MCF 10A (cell line): Measurements from ENCODE around the gene LITAF. TPM values are rescaled to one million over a fixed set of nuclear protein-coding genes. Genes with fewer than 3 reads are reported as not detected.

Experiments used
- BruUV-seq: library from RNA; stranded (reverse); fragments of 400-500 nt; replicated peaks from 2 replicates; lab custom pipeline; 2021; lab: Mats Ljungman, UMichigan
- CTCF ChIA-PET: fragments of 300-600 bp; sonication (Branson Sonifier 250); formaldehyde crosslinking; extraction: SDS; loops from one replicate; lab custom pipeline; 2021; ENCODE audit warnings: antibody characterized with exemption, inconsistent platforms; lab: Yijun Ruan, JAX
- POLR2A ChIA-PET: fragments of 300-600, 350-650 bp; sonication (Branson Sonifier 250); formaldehyde crosslinking; extraction: SDS; loops from one replicate; lab custom pipeline; 2020; ENCODE audit warnings: antibody characterized with exemption, inconsistent platforms; lab: Yijun Ruan, JAX
- DNase-seq: peaks from one replicate; pipeline ENCODE4 v3.0.0-alpha.2; 2018; ENCODE audit not compliant: unreplicated experiment
- H3K27ac Mint-ChIP-seq: one replicate; pipeline ENCODE4 v1.8.0; 2022; ENCODE audit warnings: mild to moderate bottlenecking, low read depth, mixed read lengths; ENCODE audit not compliant: unreplicated experiment
- H3K27me3 Mint-ChIP-seq: one replicate; pipeline ENCODE4 v1.8.0; 2022; ENCODE audit warnings: mixed read lengths; ENCODE audit not compliant: insufficient read depth, unreplicated experiment
- H3K36me3 Mint-ChIP-seq: one replicate; pipeline ENCODE4 v1.8.0; 2022; ENCODE audit warnings: mild to moderate bottlenecking, moderate library complexity, mixed read lengths; ENCODE audit not compliant: insufficient read depth, unreplicated experiment
- H3K4me1 Mint-ChIP-seq: one replicate; pipeline ENCODE4 v1.8.0; 2022; ENCODE audit warnings: mixed read lengths; ENCODE audit not compliant: insufficient read depth, unreplicated experiment
- H3K4me3 Mint-ChIP-seq: one replicate; pipeline ENCODE4 v1.8.0; 2022; ENCODE audit warnings: mild to moderate bottlenecking, moderate library complexity, mixed read lengths; ENCODE audit not compliant: unreplicated experiment
- H3K9me3 Mint-ChIP-seq: one replicate; pipeline ENCODE4 v1.8.0; 2022; ENCODE audit warnings: mixed read lengths; ENCODE audit not compliant: unreplicated experiment
- intact Hi-C: fragments of 100-400 bp; cut with micrococcal nuclease; formaldehyde crosslinking; loops from 2 replicates; pipeline ENCODE4 v1.14.1; 2022
- total RNA-seq: library from RNA; stranded (reverse); gene quantifications from 2 replicates; pipeline ENCODE4 v1.2.3, GENCODE V29; 2022
- TF ChIP-seq, protein P1 (sequence below): fragments of 200-600 bp; IDR thresholded peaks from one replicate; pipeline ENCODE4 v1.8.0; 2022; ENCODE audit warnings: antibody characterized with exemption, mild to moderate bottlenecking; ENCODE audit not compliant: unreplicated experiment

The LITAF gene
- total RNA-seq, 1 experiment from 2014 or later, result 120 TPM

DNA sequence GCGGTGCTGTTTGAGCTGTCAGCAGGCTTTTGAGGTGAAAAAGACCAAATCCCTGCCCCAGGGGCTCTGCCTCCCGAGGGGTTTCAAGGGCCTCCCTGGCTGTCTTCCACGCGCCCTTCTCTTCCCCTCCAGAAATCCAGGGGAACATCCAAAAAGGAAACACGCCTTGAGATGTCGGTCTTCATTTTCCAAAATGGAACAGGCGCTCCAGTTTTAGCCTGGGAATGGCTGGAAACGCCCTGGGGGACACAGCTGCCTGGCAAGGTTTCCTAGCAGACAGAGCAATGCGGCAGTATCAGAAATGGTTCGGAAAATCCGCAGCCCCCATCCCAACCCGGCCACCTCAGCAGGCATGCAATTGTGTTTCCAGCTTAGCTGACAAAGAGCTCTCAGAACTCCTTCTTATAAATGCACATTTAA, 16.6 kb upstream of the LITAF start:
- CTCF ChIA-PET, result interaction anchor here (0.7 to 1.9 kb wide), 5 partner anchors 12 to 103 kb away, joined by 3 to 4 read pairs (median 3); no protein-coding TSS in a partner anchor
- H3K4me3 Mint-ChIP-seq, result no peak overlapping the region
- TF ChIP-seq, protein P1, sequence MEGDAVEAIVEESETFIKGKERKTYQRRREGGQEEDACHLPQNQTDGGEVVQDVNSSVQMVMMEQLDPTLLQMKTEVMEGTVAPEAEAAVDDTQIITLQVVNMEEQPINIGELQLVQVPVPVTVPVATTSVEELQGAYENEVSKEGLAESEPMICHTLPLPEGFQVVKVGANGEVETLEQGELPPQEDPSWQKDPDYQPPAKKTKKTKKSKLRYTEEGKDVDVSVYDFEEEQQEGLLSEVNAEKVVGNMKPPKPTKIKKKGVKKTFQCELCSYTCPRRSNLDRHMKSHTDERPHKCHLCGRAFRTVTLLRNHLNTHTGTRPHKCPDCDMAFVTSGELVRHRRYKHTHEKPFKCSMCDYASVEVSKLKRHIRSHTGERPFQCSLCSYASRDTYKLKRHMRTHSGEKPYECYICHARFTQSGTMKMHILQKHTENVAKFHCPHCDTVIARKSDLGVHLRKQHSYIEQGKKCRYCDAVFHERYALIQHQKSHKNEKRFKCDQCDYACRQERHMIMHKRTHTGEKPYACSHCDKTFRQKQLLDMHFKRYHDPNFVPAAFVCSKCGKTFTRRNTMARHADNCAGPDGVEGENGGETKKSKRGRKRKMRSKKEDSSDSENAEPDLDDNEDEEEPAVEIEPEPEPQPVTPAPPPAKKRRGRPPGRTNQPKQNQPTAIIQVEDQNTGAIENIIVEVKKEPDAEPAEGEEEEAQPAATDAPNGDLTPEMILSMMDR, result no peak

GRCh38 chr16:11602321-11602720, 15.6 kb upstream of the LITAF start:
- peaks cover 1% of the 10 kb centered on the region for H3K4me1 Mint-ChIP-seq
- H3K36me3 Mint-ChIP-seq, result no peaks in the 10 kb centered on the region
- no peak overlapping the region for H3K4me3 Mint-ChIP-seq
- H3K9me3 Mint-ChIP-seq, result no peaks in the 10 kb centered on the region
- ChIA-PET CTCF (interaction anchor here (0.5 to 1.9 kb wide), 6 partner anchors 19 to 343 kb away, joined by 3 to 4 read pairs (median 3); no protein-coding TSS in a partner anchor), POLR2A (interaction anchor here (1.9 kb wide), 1 partner anchor 16 kb away, joined by 8 read pairs; the partner anchor contains the start of gene LITAF)
- intact Hi-C loops, result no loop called here
- no peak for DNase-seq
- H3K27ac Mint-ChIP-seq, result no peak overlapping the region
- H3K27me3 Mint-ChIP-seq, result no peaks in the 10 kb centered on the region
- BruUV-seq, result no TSS peak
- TF ChIP-seq, protein P1, result no peak

More for the DNA sequence above, 16.6 kb upstream of the LITAF start:
- Mint-ChIP-seq H3K27me3 (no peaks in the 10 kb centered on the region), H3K4me1 (peaks cover 6% of the 10 kb centered on the region), H3K9me3 (no peaks in the 10 kb centered on the region), H3K27ac (no peak overlapping the region), H3K36me3 (peaks cover 6% of the 10 kb centered on the region)
- intact Hi-C loops, result no loop called here
- POLR2A ChIA-PET, result interaction anchor here (1.9 kb wide), 1 partner anchor 17 kb away, joined by 8 read pairs; the partner anchor contains the start of gene LITAF
- no TSS peak for BruUV-seq
- DNase-seq, result no peak

GRCh38 chr16:11601911-11602310, 15.2 kb upstream of the LITAF start:
- Mint-ChIP-seq H3K27me3 (no peaks in the 10 kb centered on the region), H3K36me3 (no peaks in the 10 kb centered on the region), H3K4me3 (no peak overlapping the region), H3K27ac (no peak overlapping the region), H3K9me3 (no peaks in the 10 kb centered on the region), H3K4me1 (peaks cover 5% of the 10 kb centered on the region)
- intact Hi-C loops, result no loop called here
- POLR2A ChIA-PET, result interaction anchor here (1.9 kb wide), 1 partner anchor 16 kb away, joined by 8 read pairs; the partner anchor contains the start of gene LITAF
- DNase-seq, result no peak
- CTCF ChIA-PET, result interaction anchor here (0.5 to 1.9 kb wide), 2 partner anchors 18 to 39 kb away, joined by 3 to 4 read pairs; no protein-coding TSS in a partner anchor
- no TSS peak for BruUV-seq
- TF ChIP-seq, protein P1, result no peak

DNA sequence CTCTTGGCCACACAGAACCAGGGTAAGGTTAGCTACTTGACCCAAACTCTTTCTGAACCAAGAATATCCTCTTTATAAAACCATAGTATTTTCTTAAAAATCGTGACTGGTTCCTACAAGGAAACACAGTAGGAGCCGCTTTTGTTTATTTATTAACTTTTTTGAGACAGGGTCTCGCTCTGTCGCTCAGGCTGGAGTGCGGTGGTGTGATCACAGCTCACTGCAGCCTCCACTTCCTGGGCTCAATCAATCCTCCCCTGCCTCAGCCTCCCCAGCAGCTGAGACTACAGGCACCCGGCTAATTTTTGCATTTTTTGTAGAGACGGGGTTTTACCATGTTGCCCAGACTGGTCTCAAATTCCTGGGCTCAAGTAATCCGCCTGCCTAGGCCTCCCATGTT, 14.7 kb upstream of the LITAF start:
- TF ChIP-seq, protein P1, result no peak
- POLR2A ChIA-PET, result no interaction called here
- intact Hi-C loops, result no loop called here
- H3K36me3 Mint-ChIP-seq, result no peaks in the 10 kb centered on the region
- no peaks in the 10 kb centered on the region for H3K9me3 Mint-ChIP-seq
- CTCF ChIA-PET, result no interaction called here
- H3K27me3 Mint-ChIP-seq, result no peaks in the 10 kb centered on the region
- peaks cover 6% of the 10 kb centered on the region for H3K4me1 Mint-ChIP-seq
- no peak for DNase-seq
- no peak overlapping the region for H3K27ac Mint-ChIP-seq
- BruUV-seq, result no TSS peak
- no peak overlapping the region for H3K4me3 Mint-ChIP-seq
